Ishikawa (cell line): ENCODE data around the gene DHPS.

Experiments
- CREB1 ChIP-seq: IDR thresholded peaks from 2 replicates; pipeline ENCODE4 v1.6.1; 2012; ENCODE audit warnings: low read depth
- EP300 ChIP-seq: IDR thresholded peaks from 2 replicates; pipeline ENCODE4 v1.6.1; 2012; ENCODE audit warnings: borderline replicate concordance
- FOXM1 ChIP-seq: IDR thresholded peaks from 2 replicates; pipeline ENCODE4 v1.6.1; 2012; ENCODE audit warnings: low read depth, borderline replicate concordance
- NFIC ChIP-seq: IDR thresholded peaks from 2 replicates; pipeline ENCODE4 v1.6.1; 2012
- RAD21 ChIP-seq: IDR thresholded peaks from 2 replicates; pipeline ENCODE4 v1.6.1; 2012; ENCODE audit warnings: low read depth
- REST ChIP-seq: IDR thresholded peaks from 2 replicates; pipeline ENCODE4 v1.6.1; 2012; ENCODE audit warnings: low read depth, mild to moderate bottlenecking
- TEAD4 ChIP-seq: IDR thresholded peaks from 2 replicates; pipeline ENCODE4 v1.6.1; 2012
- TF ChIP-seq, protein P1 (sequence below): IDR thresholded peaks from 2 replicates; pipeline ENCODE4 v1.6.1; 2012

DNA sequence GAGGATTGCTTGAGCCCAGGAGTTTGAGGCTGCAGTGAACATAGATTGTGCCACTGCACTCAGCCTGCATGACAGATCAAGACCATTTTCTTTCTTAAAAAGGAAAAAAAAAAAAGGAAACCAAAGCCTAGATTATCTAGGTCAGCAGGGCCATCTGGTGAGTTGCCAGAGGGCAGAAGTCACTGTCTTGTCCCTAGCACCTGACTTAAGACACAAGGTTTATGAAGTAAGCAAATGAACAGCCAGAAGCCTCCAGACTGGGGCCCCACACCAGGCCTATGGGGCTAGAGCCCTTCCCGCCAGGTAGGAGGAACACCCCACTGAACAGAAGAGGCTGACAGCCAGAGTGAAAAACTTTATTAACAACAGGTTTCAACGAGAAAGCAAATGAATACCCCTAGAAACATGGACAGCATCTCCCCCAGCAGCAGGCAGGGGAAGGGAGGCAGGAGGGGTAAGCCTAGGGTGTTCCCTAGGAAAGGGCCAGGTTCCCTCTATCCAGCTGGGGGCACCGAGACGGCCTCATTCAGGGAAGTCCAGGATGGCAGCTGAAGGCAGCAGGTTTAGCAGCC is 13.9 kb downstream of the DHPS start:
- TF ChIP-seq, protein P1, sequence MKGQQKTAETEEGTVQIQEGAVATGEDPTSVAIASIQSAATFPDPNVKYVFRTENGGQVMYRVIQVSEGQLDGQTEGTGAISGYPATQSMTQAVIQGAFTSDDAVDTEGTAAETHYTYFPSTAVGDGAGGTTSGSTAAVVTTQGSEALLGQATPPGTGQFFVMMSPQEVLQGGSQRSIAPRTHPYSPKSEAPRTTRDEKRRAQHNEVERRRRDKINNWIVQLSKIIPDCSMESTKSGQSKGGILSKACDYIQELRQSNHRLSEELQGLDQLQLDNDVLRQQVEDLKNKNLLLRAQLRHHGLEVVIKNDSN, result no peak
- TF ChIP-seq EP300 (no peak), FOXM1 (no peak), TEAD4 (no peak), REST (no peak), NFIC (no peak), RAD21 (no peak), CREB1 (no peak)
